ENCODE measurements around the gene ZSCAN1.

DNA sequence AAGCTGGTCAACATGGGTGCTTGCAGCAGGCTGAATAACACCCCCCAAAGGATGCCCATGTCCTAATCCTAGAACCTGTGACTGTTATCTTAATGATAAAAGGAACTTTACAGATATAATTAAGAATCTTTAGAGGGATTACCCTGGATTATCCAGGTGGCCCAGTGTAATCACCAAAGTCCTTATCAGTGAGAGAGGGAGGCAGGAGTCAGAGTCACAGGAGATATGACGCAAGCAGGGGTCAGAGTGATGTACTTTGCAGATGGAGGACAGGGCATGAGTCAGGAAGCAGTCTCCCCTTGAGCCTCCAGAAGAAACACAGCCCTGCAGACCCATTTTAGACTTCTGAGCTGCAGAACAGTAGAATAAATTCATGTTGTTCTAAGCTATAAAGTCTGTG is 41.0 kb upstream of the ZSCAN1 start:
- TF ChIP-seq, protein P1, sequence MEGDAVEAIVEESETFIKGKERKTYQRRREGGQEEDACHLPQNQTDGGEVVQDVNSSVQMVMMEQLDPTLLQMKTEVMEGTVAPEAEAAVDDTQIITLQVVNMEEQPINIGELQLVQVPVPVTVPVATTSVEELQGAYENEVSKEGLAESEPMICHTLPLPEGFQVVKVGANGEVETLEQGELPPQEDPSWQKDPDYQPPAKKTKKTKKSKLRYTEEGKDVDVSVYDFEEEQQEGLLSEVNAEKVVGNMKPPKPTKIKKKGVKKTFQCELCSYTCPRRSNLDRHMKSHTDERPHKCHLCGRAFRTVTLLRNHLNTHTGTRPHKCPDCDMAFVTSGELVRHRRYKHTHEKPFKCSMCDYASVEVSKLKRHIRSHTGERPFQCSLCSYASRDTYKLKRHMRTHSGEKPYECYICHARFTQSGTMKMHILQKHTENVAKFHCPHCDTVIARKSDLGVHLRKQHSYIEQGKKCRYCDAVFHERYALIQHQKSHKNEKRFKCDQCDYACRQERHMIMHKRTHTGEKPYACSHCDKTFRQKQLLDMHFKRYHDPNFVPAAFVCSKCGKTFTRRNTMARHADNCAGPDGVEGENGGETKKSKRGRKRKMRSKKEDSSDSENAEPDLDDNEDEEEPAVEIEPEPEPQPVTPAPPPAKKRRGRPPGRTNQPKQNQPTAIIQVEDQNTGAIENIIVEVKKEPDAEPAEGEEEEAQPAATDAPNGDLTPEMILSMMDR (conservative IDR thresholded peaks at IDR 0.05; ENCODE audit: low read length) = no peak
- TF ChIP-seq EZH2phosphoT487 (IDR thresholded peaks at IDR 0.05; ENCODE audit: borderline replicate concordance) = no peak
